GM12801 (cell line): Measurements from ENCODE around the gene EPHB3.

Source experiments
- CTCF ChIP-seq: IDR thresholded peaks from one replicate; pipeline ENCODE4 v1.5.1; 2011; ENCODE audit warnings: control low read depth; ENCODE audit not compliant: insufficient read length; ENCODE audit errors: extremely low read depth

The EPHB3 gene

GRCh38 chr3:184561061-184561912, at the start of gene EPHB3:
Gene EPHB3 (plus strand): TSS chr3:184561785. CDS start chr3:184562236, 451 bp downstream.
- no peak for TF ChIP-seq CTCF

GRCh38 chr3:184512621-184513020, 49.0 kb upstream of the EPHB3 start:
- no peak for TF ChIP-seq CTCF

GRCh38 chr3:184513276-184514170, 48.1 kb upstream of the EPHB3 start:
- no peak for TF ChIP-seq CTCF

GRCh38 chr3:184514171-184514490, 47.5 kb upstream of the EPHB3 start:
- no peak for TF ChIP-seq CTCF

- TF ChIP-seq CTCF, result no peak
Observed at GRCh38 chr3:184523825-184524615, 37.6 kb upstream of the EPHB3 start.

- TF ChIP-seq CTCF, result no peak
Observed at GRCh38 chr3:184524981-184525336, 36.6 kb upstream of the EPHB3 start.
